Measurements from ENCODE around the gene MFSD6.

GRCh38 chr2:190441564-190441963 lies 33.4 kb downstream of the MFSD6 start:
- TF ChIP-seq, protein P1, sequence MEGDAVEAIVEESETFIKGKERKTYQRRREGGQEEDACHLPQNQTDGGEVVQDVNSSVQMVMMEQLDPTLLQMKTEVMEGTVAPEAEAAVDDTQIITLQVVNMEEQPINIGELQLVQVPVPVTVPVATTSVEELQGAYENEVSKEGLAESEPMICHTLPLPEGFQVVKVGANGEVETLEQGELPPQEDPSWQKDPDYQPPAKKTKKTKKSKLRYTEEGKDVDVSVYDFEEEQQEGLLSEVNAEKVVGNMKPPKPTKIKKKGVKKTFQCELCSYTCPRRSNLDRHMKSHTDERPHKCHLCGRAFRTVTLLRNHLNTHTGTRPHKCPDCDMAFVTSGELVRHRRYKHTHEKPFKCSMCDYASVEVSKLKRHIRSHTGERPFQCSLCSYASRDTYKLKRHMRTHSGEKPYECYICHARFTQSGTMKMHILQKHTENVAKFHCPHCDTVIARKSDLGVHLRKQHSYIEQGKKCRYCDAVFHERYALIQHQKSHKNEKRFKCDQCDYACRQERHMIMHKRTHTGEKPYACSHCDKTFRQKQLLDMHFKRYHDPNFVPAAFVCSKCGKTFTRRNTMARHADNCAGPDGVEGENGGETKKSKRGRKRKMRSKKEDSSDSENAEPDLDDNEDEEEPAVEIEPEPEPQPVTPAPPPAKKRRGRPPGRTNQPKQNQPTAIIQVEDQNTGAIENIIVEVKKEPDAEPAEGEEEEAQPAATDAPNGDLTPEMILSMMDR (conservative IDR thresholded peaks at IDR 0.05), result no peak
- no peak for TF ChIP-seq ZFX (IDR thresholded peaks at IDR 0.05)
